HG02884 (cell line): ENCODE results near the gene MUC4.
"Not testable (repeated sequence)": the region's sequence is repeated elsewhere in the genome, so short reads cannot be mapped to it uniquely, and the experiment has no call there.

ENCODE experiments used
- ATAC-seq: cut with Tn5 transposase; IDR thresholded peaks from one replicate; pipeline ENCODE4 v1.9.1; 2021; ENCODE audit warnings: mild to moderate bottlenecking, moderate library complexity; ENCODE audit not compliant: unreplicated experiment

MUC4 gene

DNA sequence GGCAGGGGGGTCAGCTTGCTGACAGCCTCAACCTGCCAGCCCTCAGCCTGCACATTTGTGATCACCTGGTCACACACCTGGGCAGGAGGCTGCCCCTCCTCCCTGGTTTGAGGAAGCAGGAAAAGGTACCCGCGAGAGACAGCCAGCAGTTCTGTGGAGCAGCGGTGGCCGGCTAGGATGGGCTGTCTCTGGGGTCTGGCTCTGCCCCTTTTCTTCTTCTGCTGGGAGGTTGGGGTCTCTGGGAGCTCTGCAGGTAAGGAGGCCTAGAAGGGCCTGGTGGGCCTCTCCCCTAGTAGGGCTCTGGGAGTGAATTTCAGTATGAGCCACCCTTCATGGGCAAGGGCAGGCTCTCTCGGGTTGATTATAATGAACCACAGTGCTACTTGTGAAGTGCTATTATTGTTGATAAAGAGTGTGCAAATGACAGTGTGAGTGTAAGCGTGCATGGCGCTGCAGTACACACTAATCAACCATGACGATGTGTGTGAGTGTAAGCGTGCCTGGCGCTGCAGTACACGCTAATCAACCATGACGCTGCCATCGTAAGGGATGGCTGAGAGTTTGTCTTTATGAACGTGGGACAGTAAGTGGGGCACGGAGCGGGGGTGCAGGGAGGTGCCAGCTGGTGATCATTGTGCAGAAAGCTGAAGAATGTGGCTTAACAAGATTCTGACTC lies 90.8 kb downstream of the MUC4 start, which contains the start of gene MUC20:
Gene MUC20 (plus strand): TSS at position 148 of the 676 bp plus-strand sequence. CDS start 30 bp downstream, at position 178.
- not testable (repeated sequence) for ATAC-seq

- ATAC-seq, result not testable (repeated sequence)
Measured at GRCh38 chr3:195719514-195720254, 92.0 kb downstream of the MUC4 start.

- no peak for ATAC-seq
Measured at GRCh38 chr3:195718477-195718984, 93.2 kb downstream of the MUC4 start.

DNA sequence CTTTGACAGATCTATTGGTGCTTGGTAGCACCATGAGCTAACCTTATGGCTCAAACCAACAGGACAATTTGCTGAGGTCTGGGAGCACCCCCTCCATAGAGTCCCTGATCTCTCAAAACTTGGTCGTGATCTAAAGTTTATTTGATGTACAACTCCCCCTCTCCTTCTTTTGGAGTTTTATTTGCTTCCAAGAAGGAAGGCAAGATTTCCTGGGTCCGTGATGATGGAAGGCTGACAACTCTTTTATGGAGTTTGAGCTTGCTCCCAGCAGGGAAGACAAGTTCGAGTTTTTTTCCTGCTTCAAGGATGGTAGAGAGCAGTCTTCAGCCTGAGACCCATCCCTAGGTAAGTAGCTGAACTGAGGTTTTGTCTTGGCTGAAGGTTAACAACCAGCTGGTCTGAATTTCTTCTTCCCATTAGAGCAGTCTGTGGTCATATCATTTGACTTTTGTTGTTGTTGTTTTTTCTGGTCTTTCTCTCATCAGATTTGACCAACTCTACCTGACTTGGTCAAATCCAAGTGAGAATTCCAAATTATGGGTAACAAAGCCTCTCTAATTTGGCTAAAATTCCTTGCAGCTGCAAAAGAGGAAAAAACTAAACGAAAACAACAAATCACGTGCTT lies 93.8 kb downstream of the MUC4 start:
- ATAC-seq, result no peak

- ATAC-seq, result no peak
Measured at GRCh38 chr3:195717416-195717815, 94.3 kb downstream of the MUC4 start.

DNA sequence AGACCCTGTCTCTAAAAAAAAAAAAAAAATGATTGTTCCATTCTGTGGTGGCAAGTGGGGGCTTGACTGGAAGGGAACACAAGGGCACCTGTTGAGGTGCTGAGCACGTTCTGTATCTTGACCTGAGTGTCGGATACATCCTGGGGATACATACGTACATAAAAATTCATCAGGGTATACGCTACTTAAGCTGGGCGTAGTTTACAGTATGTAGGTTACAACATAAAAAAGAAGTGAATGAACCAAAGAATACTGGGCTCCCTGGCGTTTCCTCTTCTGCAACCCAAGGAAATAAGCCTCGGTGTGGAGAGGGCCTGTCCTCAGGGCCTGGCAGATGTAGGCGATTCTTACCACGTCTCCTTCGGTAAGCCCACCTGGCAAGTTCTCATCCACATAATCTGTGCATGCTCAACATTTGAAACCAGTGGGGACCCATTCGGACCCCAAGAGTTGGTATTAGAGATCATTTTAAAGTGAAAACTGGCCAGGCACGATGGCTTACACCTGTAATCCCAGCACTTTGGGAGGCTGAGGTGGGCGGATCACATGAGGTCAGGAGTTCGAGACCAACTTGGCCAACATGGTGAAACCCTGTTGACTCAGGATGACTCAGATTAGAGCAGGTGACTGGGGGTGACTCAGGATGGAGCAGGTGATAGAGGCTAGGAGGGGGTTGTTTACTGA lies 96.0 kb downstream of the MUC4 start:
- no peak for ATAC-seq

- ATAC-seq, result no peak
Measured at GRCh38 chr3:195715134-195715533, 96.6 kb downstream of the MUC4 start.

- ATAC-seq, result no peak
Measured at GRCh38 chr3:195714380-195715011, 97.2 kb downstream of the MUC4 start.

- not testable (repeated sequence) for ATAC-seq
Measured at GRCh38 chr3:195713150-195713549, 98.6 kb downstream of the MUC4 start.

DNA sequence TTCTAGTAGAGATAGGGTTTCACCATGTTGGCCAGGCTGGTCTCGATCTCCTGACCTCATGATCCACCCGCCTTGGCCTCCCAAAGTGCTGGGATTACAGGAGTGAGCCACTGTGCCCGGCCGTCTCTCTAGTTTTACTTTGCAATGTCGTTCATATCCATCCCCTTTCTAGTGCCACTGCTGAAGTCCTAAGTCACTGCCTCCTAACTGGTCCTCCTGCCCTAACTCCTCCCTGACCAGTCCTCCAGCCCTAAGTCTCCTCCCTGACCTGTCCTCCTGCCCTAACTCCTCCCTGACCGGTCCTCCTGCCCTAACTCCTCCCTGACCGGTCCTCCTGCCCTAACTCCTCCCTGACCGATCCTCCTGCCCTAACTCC lies 99.2 kb downstream of the MUC4 start:
- not testable (repeated sequence) for ATAC-seq

DNA sequence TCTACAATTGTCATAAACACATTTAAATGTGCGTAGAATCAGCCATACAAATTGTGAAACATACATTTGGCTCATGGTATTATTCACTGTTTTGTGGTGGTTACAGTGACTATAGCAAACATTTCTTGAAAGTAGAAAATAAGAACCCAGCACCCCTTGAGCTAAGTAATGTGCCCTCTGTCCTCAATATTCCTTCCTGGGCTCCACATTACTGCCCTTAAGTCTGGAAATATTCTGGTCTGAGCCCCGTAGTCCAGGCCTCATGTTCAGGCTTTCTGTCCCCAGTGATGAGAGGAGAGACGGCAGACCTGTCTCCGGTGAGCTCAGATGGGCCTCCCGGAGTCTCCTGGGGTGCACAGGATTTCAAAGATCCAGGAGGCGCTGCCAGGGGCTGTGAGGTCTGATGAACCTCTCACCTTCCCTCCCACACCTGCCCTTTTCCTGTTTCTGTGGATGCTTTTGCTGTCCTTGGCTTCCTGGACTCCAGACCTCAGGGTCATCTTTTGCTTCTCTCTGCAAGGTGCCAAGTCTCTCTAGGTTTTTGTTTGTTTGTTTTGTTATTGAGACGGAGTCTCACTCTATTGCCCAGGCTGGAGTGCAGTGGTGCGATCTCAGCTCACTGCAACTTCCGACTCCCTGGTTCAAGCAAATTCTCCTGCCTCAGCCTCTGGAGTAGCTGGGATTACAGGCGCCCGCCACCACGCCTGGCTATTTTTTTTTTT lies 99.8 kb downstream of the MUC4 start:
- ATAC-seq, result no peak

GRCh38 chr3:195711091-195711812 lies 100.5 kb downstream of the MUC4 start:
- not testable (repeated sequence) for ATAC-seq

DNA sequence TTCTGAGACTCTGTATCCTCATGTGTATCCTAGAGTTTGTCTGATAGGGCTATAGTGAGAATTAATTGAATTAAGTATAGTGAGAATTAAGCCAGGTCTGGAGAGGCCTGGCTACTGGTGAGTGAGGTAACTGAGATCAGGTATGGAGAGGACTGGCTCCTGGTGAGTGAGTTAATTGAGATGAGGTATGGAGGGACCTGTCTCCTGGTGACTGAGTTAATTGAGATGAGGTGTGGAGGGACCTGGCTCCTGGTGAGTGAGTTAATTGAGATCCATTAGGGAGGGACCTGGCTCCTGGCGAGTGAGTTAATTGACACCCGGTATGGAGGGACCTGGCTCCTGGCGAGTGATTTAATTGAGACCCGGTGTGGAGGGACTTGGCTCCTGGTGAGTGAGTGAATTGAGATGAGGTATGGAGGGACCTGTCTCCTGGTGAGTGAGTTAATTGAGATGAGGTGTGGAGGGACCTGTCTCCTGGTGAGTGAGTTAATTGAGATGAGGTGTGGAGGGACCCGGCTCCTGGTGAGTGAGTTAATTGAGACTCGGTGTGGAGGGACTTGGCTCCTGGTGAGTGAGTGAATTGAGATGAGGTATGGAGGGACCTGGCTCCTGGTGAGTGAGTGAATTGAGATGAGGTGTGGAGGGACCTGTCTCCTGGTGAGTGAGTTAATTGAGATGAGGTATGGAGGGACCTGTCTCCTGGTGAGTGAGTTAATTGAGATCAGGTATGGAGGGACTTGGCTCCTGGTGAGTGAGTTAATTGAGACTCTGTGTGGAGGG lies 101.4 kb downstream of the MUC4 start:
- ATAC-seq, result not testable (repeated sequence)

DNA sequence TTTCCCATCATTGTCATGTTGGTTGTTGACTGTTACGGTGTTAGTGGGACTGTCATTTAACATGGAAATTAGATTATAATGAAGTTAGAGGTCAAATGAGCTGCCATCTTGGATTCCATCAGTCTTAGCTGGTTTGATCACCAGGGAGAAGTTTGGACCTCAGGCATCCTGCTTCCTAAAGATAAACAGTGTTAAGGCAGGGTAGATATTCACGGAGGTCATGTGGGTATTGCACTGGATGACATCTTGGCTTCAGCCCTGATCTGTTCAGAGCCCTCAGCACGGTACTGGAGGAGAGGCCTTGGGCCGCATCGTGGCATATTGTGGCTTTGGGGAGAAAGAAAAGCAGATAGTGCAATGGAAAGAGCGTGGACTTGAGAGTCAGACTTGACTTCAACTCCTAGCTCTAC lies 102.0 kb downstream of the MUC4 start:
- no peak for ATAC-seq

DNA sequence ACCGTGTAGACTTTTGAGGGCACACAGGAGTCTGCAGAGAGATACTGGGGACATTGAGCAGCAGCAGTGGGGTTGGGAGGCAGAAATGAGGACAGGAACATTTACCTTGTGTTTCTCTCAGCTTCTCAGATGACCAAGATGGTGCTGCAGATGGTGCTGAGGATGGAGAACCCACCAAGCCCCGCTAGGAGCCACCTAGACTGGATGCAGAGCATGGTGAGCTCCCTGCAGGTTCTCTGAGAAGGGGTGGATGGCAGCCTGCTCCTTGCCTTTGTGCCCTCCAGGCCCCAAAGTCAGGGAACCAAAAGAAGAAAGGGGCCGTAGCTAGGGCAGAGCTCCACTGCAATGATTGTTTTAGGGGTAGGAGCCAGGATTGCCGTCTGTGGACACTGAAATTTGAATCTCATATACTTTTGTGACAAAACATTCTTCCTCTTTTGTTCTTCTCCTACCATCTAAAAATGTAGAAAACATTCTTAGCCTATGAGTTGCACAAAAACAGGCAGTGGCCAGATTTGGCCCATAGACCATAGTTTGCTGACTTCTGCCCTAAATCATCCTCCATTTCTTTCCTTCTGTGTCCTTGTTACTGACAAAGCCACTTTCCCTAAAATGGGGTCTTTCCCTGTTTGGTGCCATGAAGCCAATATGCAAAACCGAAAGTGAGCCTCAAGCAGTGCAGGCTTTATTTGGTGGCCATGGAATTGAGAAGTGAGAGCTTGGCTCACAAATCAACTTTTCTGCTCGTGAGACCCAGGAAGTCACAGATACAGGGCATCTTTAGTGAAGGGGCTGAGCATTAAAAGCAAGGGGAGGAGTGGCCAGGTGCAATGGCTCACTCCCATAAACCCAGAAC lies 102.9 kb downstream of the MUC4 start:
- no peak for ATAC-seq

GRCh38 chr3:195708061-195708460 lies 103.7 kb downstream of the MUC4 start:
- no peak for ATAC-seq
